GM12801 (cell line): ENCODE results near the gene EHHADH.

Experiments used
- TF ChIP-seq, protein P1 (sequence below): IDR thresholded peaks from one replicate; pipeline ENCODE4 v1.5.1; 2011; ENCODE audit warnings: control low read depth; ENCODE audit not compliant: insufficient read length; ENCODE audit errors: extremely low read depth

EHHADH gene

GRCh38 chr3:185236969-185237368 is 16.9 kb downstream of the EHHADH start:
- TF ChIP-seq, protein P1, sequence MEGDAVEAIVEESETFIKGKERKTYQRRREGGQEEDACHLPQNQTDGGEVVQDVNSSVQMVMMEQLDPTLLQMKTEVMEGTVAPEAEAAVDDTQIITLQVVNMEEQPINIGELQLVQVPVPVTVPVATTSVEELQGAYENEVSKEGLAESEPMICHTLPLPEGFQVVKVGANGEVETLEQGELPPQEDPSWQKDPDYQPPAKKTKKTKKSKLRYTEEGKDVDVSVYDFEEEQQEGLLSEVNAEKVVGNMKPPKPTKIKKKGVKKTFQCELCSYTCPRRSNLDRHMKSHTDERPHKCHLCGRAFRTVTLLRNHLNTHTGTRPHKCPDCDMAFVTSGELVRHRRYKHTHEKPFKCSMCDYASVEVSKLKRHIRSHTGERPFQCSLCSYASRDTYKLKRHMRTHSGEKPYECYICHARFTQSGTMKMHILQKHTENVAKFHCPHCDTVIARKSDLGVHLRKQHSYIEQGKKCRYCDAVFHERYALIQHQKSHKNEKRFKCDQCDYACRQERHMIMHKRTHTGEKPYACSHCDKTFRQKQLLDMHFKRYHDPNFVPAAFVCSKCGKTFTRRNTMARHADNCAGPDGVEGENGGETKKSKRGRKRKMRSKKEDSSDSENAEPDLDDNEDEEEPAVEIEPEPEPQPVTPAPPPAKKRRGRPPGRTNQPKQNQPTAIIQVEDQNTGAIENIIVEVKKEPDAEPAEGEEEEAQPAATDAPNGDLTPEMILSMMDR, result no peak

DNA sequence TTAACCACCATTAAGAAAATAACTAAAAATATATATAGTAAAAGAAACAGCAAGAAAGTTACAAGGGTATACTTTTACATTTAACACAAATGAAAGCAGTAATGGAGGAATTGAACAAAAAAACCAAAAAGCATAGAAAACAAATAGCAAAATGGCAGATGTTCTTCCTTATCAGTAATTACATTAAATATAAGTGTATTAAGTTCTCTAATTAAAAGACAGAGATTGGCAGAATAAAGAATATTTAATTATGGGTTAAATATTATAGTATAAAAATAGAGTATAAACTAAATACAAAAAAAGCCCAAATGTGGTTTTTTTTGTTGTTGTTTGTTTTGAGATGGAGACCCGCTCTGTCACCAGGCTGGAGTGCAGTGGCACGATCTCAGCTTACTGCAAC is 20.5 kb downstream of the EHHADH start:
- TF ChIP-seq, protein P1, result no peak

GRCh38 chr3:185225523-185225922 is 28.3 kb downstream of the EHHADH start:
- TF ChIP-seq, protein P1, result no peak

DNA sequence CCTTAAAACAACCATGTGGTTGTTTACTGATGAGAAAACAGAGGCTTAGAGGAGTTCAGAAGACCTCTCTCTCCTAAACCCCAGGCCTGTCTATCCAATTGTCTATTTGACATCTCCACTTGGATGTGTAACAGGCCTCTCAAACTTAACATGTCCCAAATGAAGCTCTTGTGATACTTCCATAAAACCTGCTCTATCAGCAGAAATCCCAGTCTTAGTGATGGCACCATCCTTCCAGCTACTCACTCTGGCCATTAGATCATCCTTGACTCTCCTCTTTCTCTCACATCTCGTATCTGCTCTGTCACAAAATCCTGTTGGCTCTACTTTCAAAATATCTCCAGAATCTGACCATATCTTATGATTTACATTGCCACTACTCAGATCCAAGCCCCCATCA is 28.8 kb downstream of the EHHADH start:
- TF ChIP-seq, protein P1, result no peak

DNA sequence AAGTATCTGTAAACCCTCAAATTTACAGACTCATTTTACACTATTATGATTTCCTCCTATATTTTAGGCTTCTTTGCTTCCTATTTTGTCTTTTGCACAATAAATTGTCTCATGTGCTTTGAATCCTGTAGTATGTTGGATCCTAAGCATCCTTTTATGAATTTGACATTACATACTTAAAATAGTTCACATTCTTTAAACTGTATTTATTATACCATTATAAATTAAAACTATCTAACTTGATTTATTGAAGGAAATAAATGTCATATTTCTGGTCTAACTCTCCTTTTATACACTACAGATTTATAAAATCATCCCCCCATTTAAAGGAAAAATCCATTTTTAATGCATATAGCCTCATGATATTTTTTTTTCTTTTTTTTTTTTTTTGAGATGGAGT is 32.6 kb downstream of the EHHADH start:
- TF ChIP-seq, protein P1, result no peak

DNA sequence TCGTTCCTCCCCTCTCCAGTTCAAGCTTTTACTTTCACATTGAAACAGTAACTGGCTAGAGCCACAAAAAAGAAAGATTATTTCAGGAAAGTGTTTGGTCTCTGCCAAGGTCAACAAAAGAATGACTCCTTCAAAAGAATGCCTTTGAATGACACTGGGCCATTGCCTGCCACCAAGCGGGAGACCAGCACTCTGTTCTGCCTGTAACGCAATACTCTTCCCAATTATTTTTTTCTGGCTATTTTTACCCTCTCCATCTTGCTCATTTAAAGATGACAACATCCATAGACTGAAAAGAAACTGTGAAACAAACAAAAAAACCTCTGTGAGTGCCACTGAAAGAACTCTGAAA is 37.3 kb downstream of the EHHADH start:
- TF ChIP-seq, protein P1, result no peak

GRCh38 chr3:185215873-185216606 is 37.8 kb downstream of the EHHADH start:
- TF ChIP-seq, protein P1, result no peak

GRCh38 chr3:185212559-185212958 is 41.3 kb downstream of the EHHADH start:
- TF ChIP-seq, protein P1, result no peak
